ENCODE measurements around the gene ANXA3. TPM values are rescaled to one million over a fixed set of nuclear protein-coding genes. Genes with fewer than 3 reads are reported as not detected.
"Not testable (repeated sequence)": the region's sequence is repeated elsewhere in the genome, so short reads cannot be mapped to it uniquely, and the experiment has no call there.

ANXA3 gene
- total RNA-seq, 2 experiments from 2014 or later: 0.41 to 7.4 TPM

- Mint-ChIP-seq H3K27me3 (peaks cover 36% of the 10 kb centered on the region), H3K4me1 (no peaks in the 10 kb centered on the region), H3K9me3 (ENCODE audit: low read depth) (no peaks in the 10 kb centered on the region), H3K27ac (no peak overlapping the region), H3K4me3 (no peak overlapping the region), H3K36me3 (no peaks in the 10 kb centered on the region)
- DNase-seq (no peak), ATAC-seq (no peak)
- CTCF ChIA-PET: no interaction called here
Observed at GRCh38 chr4:78569306-78569821, 17.8 kb downstream of the ANXA3 start.

- H3K9me3 Mint-ChIP-seq (ENCODE audit: low read depth): no peaks in the 10 kb centered on the region
- CTCF ChIA-PET: no interaction called here
- no peak overlapping the region for H3K4me3 Mint-ChIP-seq
- H3K4me1 Mint-ChIP-seq: no peaks in the 10 kb centered on the region
- no peaks in the 10 kb centered on the region for H3K36me3 Mint-ChIP-seq
- no peak overlapping the region for H3K27ac Mint-ChIP-seq
- no peak for DNase-seq
- H3K27me3 Mint-ChIP-seq: peaks cover 34% of the 10 kb centered on the region
- no peak for ATAC-seq
Observed at GRCh38 chr4:78570117-78570516, 18.5 kb downstream of the ANXA3 start.

GRCh38 chr4:78571804-78572203 lies 20.2 kb downstream of the ANXA3 start:
- DNase-seq: no peak
- no peak for ATAC-seq
- no peaks in the 10 kb centered on the region for H3K4me1 Mint-ChIP-seq
- no peaks in the 10 kb centered on the region for H3K36me3 Mint-ChIP-seq
- no peak overlapping the region for H3K4me3 Mint-ChIP-seq
- no peaks in the 10 kb centered on the region for H3K9me3 Mint-ChIP-seq (ENCODE audit: low read depth)
- H3K27ac Mint-ChIP-seq: no peak overlapping the region
- H3K27me3 Mint-ChIP-seq: peaks cover 37% of the 10 kb centered on the region
- CTCF ChIA-PET: no interaction called here

GRCh38 chr4:78578674-78579425 lies 27.3 kb downstream of the ANXA3 start:
- Mint-ChIP-seq H3K27ac (no peak overlapping the region), H3K27me3 (peaks cover 22% of the 10 kb centered on the region), H3K36me3 (no peaks in the 10 kb centered on the region), H3K9me3 (ENCODE audit: low read depth) (no peaks in the 10 kb centered on the region), H3K4me3 (no peak overlapping the region), H3K4me1 (no peaks in the 10 kb centered on the region)
- CTCF ChIA-PET: no interaction called here
- DNase-seq (no peak), ATAC-seq (no peak)

- no peaks in the 10 kb centered on the region for H3K4me1 Mint-ChIP-seq
- H3K27me3 Mint-ChIP-seq: peaks cover 14% of the 10 kb centered on the region
- H3K9me3 Mint-ChIP-seq (ENCODE audit: low read depth): no peaks in the 10 kb centered on the region
- ATAC-seq (no peak), DNase-seq (no peak)
- CTCF ChIA-PET: no interaction called here
- no peak overlapping the region for H3K4me3 Mint-ChIP-seq
- H3K27ac Mint-ChIP-seq: no peak overlapping the region
- no peaks in the 10 kb centered on the region for H3K36me3 Mint-ChIP-seq
Observed at GRCh38 chr4:78581618-78582017, 30.0 kb downstream of the ANXA3 start.

- Mint-ChIP-seq H3K27me3 (peaks cover 19% of the 10 kb centered on the region), H3K4me3 (no peak overlapping the region), H3K27ac (no peak overlapping the region), H3K9me3 (ENCODE audit: low read depth) (no peaks in the 10 kb centered on the region), H3K36me3 (no peaks in the 10 kb centered on the region), H3K4me1 (no peaks in the 10 kb centered on the region)
- CTCF ChIA-PET: no interaction called here
- DNase-seq (no peak), ATAC-seq (no peak)
Observed at GRCh38 chr4:78584863-78585547, 33.4 kb downstream of the ANXA3 start.

- CTCF ChIA-PET: no interaction called here
- H3K27me3 Mint-ChIP-seq: peaks cover 15% of the 10 kb centered on the region
- no peak for DNase-seq
- no peak overlapping the region for H3K27ac Mint-ChIP-seq
- H3K36me3 Mint-ChIP-seq: no peaks in the 10 kb centered on the region
- no peak overlapping the region for H3K4me3 Mint-ChIP-seq
- no peaks in the 10 kb centered on the region for H3K4me1 Mint-ChIP-seq
- H3K9me3 Mint-ChIP-seq (ENCODE audit: low read depth): no peaks in the 10 kb centered on the region
- no peak for ATAC-seq
Observed at GRCh38 chr4:78585633-78586032, 34.1 kb downstream of the ANXA3 start.

GRCh38 chr4:78588894-78589545 lies 37.5 kb downstream of the ANXA3 start:
- H3K27me3 Mint-ChIP-seq: peaks cover 15% of the 10 kb centered on the region
- H3K27ac Mint-ChIP-seq: no peak overlapping the region
- H3K36me3 Mint-ChIP-seq: no peaks in the 10 kb centered on the region
- CTCF ChIA-PET: no interaction called here
- no peak for ATAC-seq
- DNase-seq: no peak
- H3K4me1 Mint-ChIP-seq: no peaks in the 10 kb centered on the region
- H3K9me3 Mint-ChIP-seq (ENCODE audit: low read depth): no peaks in the 10 kb centered on the region
- no peak overlapping the region for H3K4me3 Mint-ChIP-seq

- Mint-ChIP-seq H3K4me1 (no peaks in the 10 kb centered on the region), H3K27me3 (peaks cover 24% of the 10 kb centered on the region), H3K9me3 (ENCODE audit: low read depth) (no peaks in the 10 kb centered on the region), H3K4me3 (no peak overlapping the region), H3K36me3 (no peaks in the 10 kb centered on the region), H3K27ac (no peak overlapping the region)
- DNase-seq: no peak
- no peak for ATAC-seq
- CTCF ChIA-PET: interaction anchor here (0.8 kb wide), 1 partner anchor 22 kb away, joined by 3 read pairs; no protein-coding TSS in a partner anchor
Observed at GRCh38 chr4:78591404-78591803, 39.8 kb downstream of the ANXA3 start.

- DNase-seq (no peak), ATAC-seq (no peak)
- no peaks in the 10 kb centered on the region for H3K9me3 Mint-ChIP-seq (ENCODE audit: low read depth)
- no peak overlapping the region for H3K4me3 Mint-ChIP-seq
- H3K27me3 Mint-ChIP-seq: peaks cover 24% of the 10 kb centered on the region
- no peak overlapping the region for H3K27ac Mint-ChIP-seq
- no peaks in the 10 kb centered on the region for H3K4me1 Mint-ChIP-seq
- no peaks in the 10 kb centered on the region for H3K36me3 Mint-ChIP-seq
- CTCF ChIA-PET: interaction anchor here (0.8 kb wide), 1 partner anchor 21 kb away, joined by 3 read pairs; no protein-coding TSS in a partner anchor
Observed at GRCh38 chr4:78592088-78592783, 40.7 kb downstream of the ANXA3 start.

GRCh38 chr4:78596111-78596742 lies 44.7 kb downstream of the ANXA3 start:
- no peak for DNase-seq
- H3K4me1 Mint-ChIP-seq: no peaks in the 10 kb centered on the region
- no peak overlapping the region for H3K4me3 Mint-ChIP-seq
- no peaks in the 10 kb centered on the region for H3K36me3 Mint-ChIP-seq
- no peak for ATAC-seq
- CTCF ChIA-PET: no interaction called here
- no peaks in the 10 kb centered on the region for H3K9me3 Mint-ChIP-seq (ENCODE audit: low read depth)
- H3K27me3 Mint-ChIP-seq: peaks cover 16% of the 10 kb centered on the region
- H3K27ac Mint-ChIP-seq: no peak overlapping the region

- H3K27ac Mint-ChIP-seq; H3K36me3 Mint-ChIP-seq; DNase-seq; H3K9me3 Mint-ChIP-seq (ENCODE audit: low read depth); CTCF ChIA-PET; H3K4me3 Mint-ChIP-seq; ATAC-seq; H3K4me1 Mint-ChIP-seq: not testable (repeated sequence)
- peaks cover 23% of the 10 kb centered on the region for H3K27me3 Mint-ChIP-seq
Observed at GRCh38 chr4:78598431-78598830, 46.9 kb downstream of the ANXA3 start.

GRCh38 chr4:78599147-78599546 lies 47.6 kb downstream of the ANXA3 start:
- no peak overlapping the region for H3K27ac Mint-ChIP-seq
- no peaks in the 10 kb centered on the region for H3K9me3 Mint-ChIP-seq (ENCODE audit: low read depth)
- H3K36me3 Mint-ChIP-seq: no peaks in the 10 kb centered on the region
- CTCF ChIA-PET: no interaction called here
- H3K4me3 Mint-ChIP-seq: no peak overlapping the region
- H3K4me1 Mint-ChIP-seq: no peaks in the 10 kb centered on the region
- no peak for ATAC-seq
- peaks cover 28% of the 10 kb centered on the region for H3K27me3 Mint-ChIP-seq
- DNase-seq: no peak

All from activated CD8-positive, alpha-beta memory T cell treated with anti-CD3 and anti-CD28 coated beads, Interleukin-2, amount 10 ng/mL, durations not matched to agents 7 days and 5 days (primary cell).